ENCODE measurements around the gene MRLN.

GRCh38 chr10:59719374-59719773 lies 33.9 kb downstream of the MRLN start:
- peak; percentile 27 for TF ChIP-seq CTCF (IDR thresholded peaks at IDR 0.05)
- no peak for TF ChIP-seq EZH2 (IDR thresholded peaks at IDR 0.05)

Measured in neural progenitor cell (in vitro differentiated cells).